Panc1 (cell line): ENCODE data around the gene ATP13A3.

ENCODE experiments used
- CTCF ChIP-seq: fragments of 450-650 bp; IDR thresholded peaks from 2 replicates; pipeline ENCODE4 v1.5.1; 2017; ENCODE audit warnings: mild to moderate bottlenecking
- POLR2AphosphoS5 ChIP-seq: IDR thresholded peaks from 2 replicates; pipeline ENCODE4 v1.6.1; 2012; ENCODE audit warnings: mild to moderate bottlenecking, low read depth, low read length, moderate library complexity
- REST ChIP-seq, 2 experiments: IDR thresholded peaks; 2 replicates each; pipeline ENCODE4 v1.6.1; 2011 to 2012; ENCODE audit warnings: low read depth in 2 of 2, control low read depth in 1 of 2, low read length in 1 of 2, mild to moderate bottlenecking in 1 of 2, moderate library complexity in 1 of 2; ENCODE audit not compliant: insufficient read depth in 1 of 2

DNA sequence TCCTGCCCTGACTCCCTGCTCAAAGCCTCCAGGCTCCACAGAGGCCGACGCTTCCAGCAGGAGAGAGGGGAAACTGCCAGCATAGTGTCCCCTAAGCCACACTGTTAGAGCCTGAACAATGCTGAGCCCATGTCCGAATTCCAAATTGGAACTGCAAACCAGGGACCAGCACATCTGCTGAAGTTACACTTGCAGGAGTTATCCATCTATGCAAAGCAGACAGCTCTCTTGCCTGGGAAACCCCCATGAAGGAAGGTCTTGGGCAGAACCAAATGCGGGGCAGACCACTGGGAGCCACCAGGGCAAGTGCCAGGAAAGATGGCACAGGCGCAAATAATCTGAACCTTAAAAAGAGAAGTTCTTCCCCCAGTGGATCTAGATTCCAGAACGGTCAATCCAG is 117.9 kb downstream of the ATP13A3 start:
- TF ChIP-seq POLR2AphosphoS5 = no peak
- TF ChIP-seq CTCF = no peak
- TF ChIP-seq REST (IDR thresholded peaks at IDR 0.05; ENCODE audit: insufficient read depth in 1 of 2, low read depth in 2 of 2, low read length in 1 of 2) = no peak
